Suprapubic skin (tissue), 4 donors: ENCODE measurements around the gene SCN1A. TPM values are rescaled to one million over a fixed set of nuclear protein-coding genes. Genes with fewer than 3 reads are reported as not detected.

Source experiments
- DNase-seq, 2 donors: peaks; one replicate each; pipeline ENCODE4 v3.0.0-alpha.2; 2019; ENCODE audit warnings: low spot score in 2 of 2
- H3K27ac ChIP-seq: fragments of 200-600 bp; sonication (generic); one replicate; pipeline ENCODE4 v1.5.1; 2019
- H3K27me3 ChIP-seq: fragments of 200-600 bp; sonication (generic); one replicate; pipeline ENCODE4 v1.5.1; 2019
- H3K36me3 ChIP-seq: fragments of 200-600 bp; sonication (generic); one replicate; pipeline ENCODE4 v1.5.1; 2019
- H3K4me1 ChIP-seq: fragments of 200-600 bp; sonication (generic); one replicate; pipeline ENCODE4 v1.5.1; 2019
- H3K4me3 ChIP-seq: fragments of 200-600 bp; sonication (generic); one replicate; pipeline ENCODE4 v1.5.1; 2019; ENCODE audit warnings: mild to moderate bottlenecking
- H3K9me3 ChIP-seq: fragments of 200-600 bp; sonication (generic); one replicate; pipeline ENCODE4 v1.5.1; 2019
- CTCF ChIP-seq, 2 donors: fragments of 200-600 bp in 1 of 2; fragments of 450-650 bp in 1 of 2; sonication (generic) in 1 of 2; IDR thresholded peaks; one replicate each; pipeline ENCODE4 v1.5.1; 2016 to 2019; ENCODE audit warnings: antibody characterized with exemption in 2 of 2, mild to moderate bottlenecking in 1 of 2, moderate library complexity in 1 of 2
- EP300 ChIP-seq: sonication (generic); formaldehyde crosslinking; IDR thresholded peaks from one replicate; pipeline ENCODE4 v1.6.1; 2017; ENCODE audit warnings: antibody characterized with exemption
- POLR2A ChIP-seq, 2 donors: fragments of 450-650 bp; IDR thresholded peaks; one replicate each; pipeline ENCODE4 v1.6.1; 2017; ENCODE audit warnings: antibody characterized with exemption in 2 of 2, mild to moderate bottlenecking in 2 of 2, moderate library complexity in 2 of 2
- POLR2AphosphoS5 ChIP-seq, 3 donors: sonication (generic); formaldehyde crosslinking; IDR thresholded peaks; one replicate each; pipeline ENCODE4 v1.6.1; 2017; ENCODE audit warnings: antibody characterized with exemption in 3 of 3
- WGBS: methylation state at CpG from one replicate; pipeline ENCODE4 v1.1.5; 2018; 5-methylcytosine and 5-hydroxymethylcytosine counted together
- total RNA-seq, 4 donors: library from RNA; depleted of rRNA; stranded (reverse); fragments of >200 nt; gene quantifications; one replicate each; pipeline ENCODE4 v1.1.0, GENCODE V29; 2016

The SCN1A gene
- total RNA-seq, 4 donors from 2014 or later: not detected

GRCh38 chr2:166031054-166031453, 96.8 kb downstream of the SCN1A start:
- Histone ChIP-seq H3K27ac (no peak overlapping the region), H3K9me3 (no peaks in the 10 kb centered on the region), H3K36me3 (no peaks in the 10 kb centered on the region), H3K27me3 (no peaks in the 10 kb centered on the region), H3K4me3 (no peak overlapping the region), H3K4me1 (no peaks in the 10 kb centered on the region)
- WGBS: 73% methylated on average over 2 of the region's 2 CpGs
- TF ChIP-seq POLR2AphosphoS5 (IDR thresholded peaks at IDR 0.05) (no peak), EP300 (no peak), CTCF (IDR thresholded peaks at IDR 0.05) (no peak), POLR2A (IDR thresholded peaks at IDR 0.05) (no peak)
- no peak for DNase-seq

DNA sequence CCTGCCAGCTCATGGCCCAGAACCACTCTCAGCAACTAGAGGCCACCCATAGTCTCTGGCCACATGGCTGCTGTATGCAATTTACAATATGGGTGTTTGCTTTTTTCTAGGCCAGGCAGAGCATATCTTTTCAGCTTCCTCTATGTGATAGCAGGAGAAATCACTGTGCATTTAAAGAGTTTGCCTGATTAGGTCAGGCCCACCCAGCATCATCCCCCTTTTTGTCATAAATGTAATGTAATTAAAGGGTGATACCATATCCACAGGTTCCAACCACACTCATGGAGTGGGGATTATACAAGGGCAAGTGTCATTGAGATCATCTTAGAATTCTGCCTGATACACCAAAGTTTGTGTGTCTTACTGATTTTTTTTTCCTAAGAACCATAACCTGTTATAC, 102.5 kb downstream of the SCN1A start:
- TF ChIP-seq POLR2A (IDR thresholded peaks at IDR 0.05): no peak
- TF ChIP-seq POLR2AphosphoS5 (IDR thresholded peaks at IDR 0.05): no peak
- no peak for TF ChIP-seq CTCF (IDR thresholded peaks at IDR 0.05)
- TF ChIP-seq EP300: no peak
- no peaks in the 10 kb centered on the region for H3K4me1 ChIP-seq
- H3K27me3 ChIP-seq: no peaks in the 10 kb centered on the region
- H3K4me3 ChIP-seq: no peak overlapping the region
- DNase-seq: no peak
- H3K36me3 ChIP-seq: no peaks in the 10 kb centered on the region
- H3K9me3 ChIP-seq: no peaks in the 10 kb centered on the region
- H3K27ac ChIP-seq: no peak overlapping the region

GRCh38 chr2:166017208-166017607, 110.6 kb downstream of the SCN1A start:
- no peaks in the 10 kb centered on the region for H3K36me3 ChIP-seq
- H3K9me3 ChIP-seq: no peaks in the 10 kb centered on the region
- no peak for DNase-seq
- H3K4me3 ChIP-seq: no peak overlapping the region
- no peaks in the 10 kb centered on the region for H3K27me3 ChIP-seq
- 61% methylated on average over 5 of the region's 5 CpGs for WGBS
- TF ChIP-seq CTCF (IDR thresholded peaks at IDR 0.05): no peak
- TF ChIP-seq POLR2AphosphoS5 (IDR thresholded peaks at IDR 0.05): no peak
- no peak for TF ChIP-seq EP300
- TF ChIP-seq POLR2A (IDR thresholded peaks at IDR 0.05): no peak
- no peaks in the 10 kb centered on the region for H3K4me1 ChIP-seq
- H3K27ac ChIP-seq: no peak overlapping the region

- Histone ChIP-seq H3K27ac (no peak overlapping the region), H3K36me3 (no peaks in the 10 kb centered on the region), H3K4me1 (no peaks in the 10 kb centered on the region), H3K4me3 (no peak overlapping the region), H3K9me3 (no peaks in the 10 kb centered on the region), H3K27me3 (no peaks in the 10 kb centered on the region)
- DNase-seq: no peak
- WGBS: 65% methylated on average over 1 of the region's 1 CpG
- no peak for TF ChIP-seq POLR2A (IDR thresholded peaks at IDR 0.05)
- TF ChIP-seq CTCF (IDR thresholded peaks at IDR 0.05): no peak
- no peak for TF ChIP-seq EP300
- no peak for TF ChIP-seq POLR2AphosphoS5 (IDR thresholded peaks at IDR 0.05)
Observed at GRCh38 chr2:166013878-166014277, 113.9 kb downstream of the SCN1A start.

GRCh38 chr2:166011660-166012059, 116.2 kb downstream of the SCN1A start:
- H3K4me1 ChIP-seq: no peaks in the 10 kb centered on the region
- WGBS: 81% methylated on average over 1 of the region's 1 CpG
- H3K4me3 ChIP-seq: no peak overlapping the region
- TF ChIP-seq POLR2AphosphoS5 (IDR thresholded peaks at IDR 0.05): no peak
- TF ChIP-seq EP300: no peak
- no peak for TF ChIP-seq POLR2A (IDR thresholded peaks at IDR 0.05)
- no peak for TF ChIP-seq CTCF (IDR thresholded peaks at IDR 0.05)
- no peak overlapping the region for H3K27ac ChIP-seq
- no peaks in the 10 kb centered on the region for H3K9me3 ChIP-seq
- H3K27me3 ChIP-seq: no peaks in the 10 kb centered on the region
- DNase-seq: no peak
- no peaks in the 10 kb centered on the region for H3K36me3 ChIP-seq
